GM23338 (cell line): ENCODE data around the gene MEF2A. TPM values are rescaled to one million over a fixed set of nuclear protein-coding genes. Genes with fewer than 3 reads are reported as not detected.

ENCODE experiments used
- ATAC-seq: fragments of 200-7000 bp; cut with Tn5 transposase; 3 replicates; pipeline ENCODE4 v1.9.1; 2020
- DNase-seq: peaks from one replicate; pipeline ENCODE4 v3.0.0-alpha.2; 2015; ENCODE audit warnings: low spot score
- H2AFZ ChIP-seq: fragments of 200-600 bp; sonication (generic); 2 replicates; pipeline ENCODE4 v1.8.0; 2016; ENCODE audit warnings: antibody characterized with exemption, mild to moderate bottlenecking, moderate library complexity
- H3F3A ChIP-seq: fragments of 200-600 bp; sonication (generic); replicated peaks from 2 replicates; pipeline ENCODE4 v1.8.0; 2017; ENCODE audit warnings: antibody characterized with exemption, mixed run types, low read depth
- H3K27ac ChIP-seq: fragments of 200-600 bp; sonication (generic); 2 replicates; pipeline ENCODE4 v1.6.1; 2016; ENCODE audit warnings: low read depth
- H3K27me3 ChIP-seq: fragments of 200-600 bp; sonication (generic); 2 replicates; pipeline ENCODE4 v1.8.0; 2016; ENCODE audit warnings: mild to moderate bottlenecking, mixed run types, moderate library complexity; ENCODE audit not compliant: insufficient read depth
- H3K36me3 ChIP-seq: fragments of 200-600 bp; sonication (generic); 2 replicates; pipeline ENCODE4 v1.8.0; 2016; ENCODE audit warnings: mild to moderate bottlenecking; ENCODE audit not compliant: insufficient read depth
- H3K4me1 ChIP-seq: fragments of 200-600 bp; sonication (generic); 2 replicates; pipeline ENCODE4 v1.8.0; 2016; ENCODE audit warnings: mild to moderate bottlenecking, moderate library complexity; ENCODE audit not compliant: insufficient read depth
- H3K4me2 ChIP-seq: fragments of 200-600 bp; sonication (generic); 2 replicates; pipeline ENCODE4 v1.7.1; 2017; ENCODE audit warnings: mixed run types
- H3K4me3 ChIP-seq: fragments of 200-600 bp; sonication (generic); 2 replicates; pipeline ENCODE4 v1.6.1; 2016; ENCODE audit warnings: mixed run types
- H3K79me2 ChIP-seq: fragments of 200-600 bp; sonication (generic); replicated peaks from 2 replicates; pipeline ENCODE4 v1.8.0; 2017; ENCODE audit warnings: mild to moderate bottlenecking; ENCODE audit not compliant: insufficient read depth
- H3K9me2 ChIP-seq: fragments of 200-600 bp; sonication (generic); 2 replicates; pipeline ENCODE4 v1.8.0; 2017; ENCODE audit not compliant: insufficient read depth
- H4K20me1 ChIP-seq: fragments of 200-600 bp; sonication (generic); replicated peaks from 2 replicates; pipeline ENCODE4 v1.8.0; 2017; ENCODE audit warnings: mild to moderate bottlenecking; ENCODE audit not compliant: insufficient read depth
- H3K27ac Mint-ChIP-seq: 2 replicates; pipeline ENCODE4 v1.8.0; 2020; ENCODE audit warnings: inconsistent platforms, mild to moderate bottlenecking, moderate library complexity, mixed read lengths
- H3K27me3 Mint-ChIP-seq: 3 replicates; pipeline ENCODE4 v1.8.0; 2022; ENCODE audit warnings: low read depth, mild to moderate bottlenecking, moderate library complexity, mixed read lengths, inconsistent platforms; ENCODE audit not compliant: insufficient read depth, poor library complexity
- H3K36me3 Mint-ChIP-seq: 3 replicates; pipeline ENCODE4 v1.8.0; 2021; ENCODE audit warnings: low read depth, mild to moderate bottlenecking, inconsistent platforms, moderate library complexity, mixed read lengths
- H3K4me1 Mint-ChIP-seq: 3 replicates; pipeline ENCODE4 v1.8.0; 2020; ENCODE audit warnings: mild to moderate bottlenecking, inconsistent platforms, mixed read lengths
- H3K4me3 Mint-ChIP-seq: 3 replicates; pipeline ENCODE4 v1.8.0; 2021; ENCODE audit warnings: moderate library complexity, mild to moderate bottlenecking, inconsistent platforms, mixed read lengths
- H3K9me3 Mint-ChIP-seq: 3 replicates; pipeline ENCODE4 v1.8.0; 2020; ENCODE audit warnings: moderate library complexity, mild to moderate bottlenecking, inconsistent platforms, mixed read lengths
- CREB1 ChIP-seq: fragments of 250-450 bp; sonication (Bioruptor Pico); IDR thresholded peaks from 2 replicates; pipeline ENCODE4 v1.5.0; 2020; ENCODE audit warnings: low read depth, mild to moderate bottlenecking, moderate library complexity
- EZH2 ChIP-seq: fragments of 200-600 bp; sonication (generic); IDR thresholded peaks from one replicate; pipeline ENCODE4 v1.8.0; 2017; ENCODE audit warnings: antibody characterized with exemption, mild to moderate bottlenecking, low read depth; ENCODE audit not compliant: unreplicated experiment
- EZH2phosphoT487 ChIP-seq: fragments of 200-600 bp; sonication (generic); IDR thresholded peaks from one replicate; pipeline ENCODE4 v1.8.1; 2018; ENCODE audit warnings: antibody characterized with exemption; ENCODE audit not compliant: unreplicated experiment
- JUNB ChIP-seq: IDR thresholded peaks from one replicate; pipeline ENCODE4 v1.6.1; 2016; ENCODE audit warnings: antibody characterized with exemption; ENCODE audit not compliant: unreplicated experiment
- NANOG ChIP-seq: IDR thresholded peaks from 2 replicates; pipeline ENCODE4 v1.6.1; 2016; ENCODE audit warnings: antibody characterized with exemption, borderline replicate concordance
- POLR2AphosphoS5 ChIP-seq: IDR thresholded peaks from 2 replicates; pipeline ENCODE4 v1.6.1; 2016; ENCODE audit warnings: antibody characterized with exemption, low read depth
- STAT1 ChIP-seq: IDR thresholded peaks from one replicate; pipeline ENCODE4 v1.6.1; 2016; ENCODE audit warnings: antibody characterized with exemption; ENCODE audit not compliant: unreplicated experiment
- ZNF114 ChIP-seq: fragments of 250-450 bp; sonication (Bioruptor Pico); IDR thresholded peaks from 2 replicates; pipeline ENCODE4 v1.5.0; 2020; ENCODE audit warnings: mild to moderate bottlenecking, moderate library complexity
- ZNF331 ChIP-seq: fragments of 250-450 bp; sonication (Bioruptor Pico); IDR thresholded peaks from 2 replicates; pipeline ENCODE4 v1.5.0; 2020; ENCODE audit warnings: low read depth, mild to moderate bottlenecking, moderate library complexity
- polyA plus RNA-seq: library from polyadenylated mRNA; unstranded; fragments of >200 nt; fragmentation: Nextera tagmentation; extraction: Ambion mirVana; gene quantifications from 2 replicates; pipeline ENCODE4 v1.2.1, GENCODE V29; 2016
- total RNA-seq: library from RNA; depleted of rRNA; stranded (reverse); fragments of >200 nt; shearing (Covaris generic); gene quantifications from 2 replicates; pipeline ENCODE4 v1.2.3, GENCODE V29; 2014
- TF ChIP-seq, protein P1 (sequence below), 2 experiments: fragments of 200-600 bp in 1 of 2; sonication (generic) in 1 of 2; conservative IDR thresholded peaks; 2 replicates each; pipeline versions ENCODE4 v1.5.1 to v1.6.1; 2016 to 2017; ENCODE audit warnings: antibody characterized with exemption in 2 of 2, low read depth in 2 of 2, mild to moderate bottlenecking in 2 of 2, moderate library complexity in 1 of 2
- TF ChIP-seq, protein P2 (sequence below): IDR thresholded peaks from one replicate; pipeline ENCODE4 v1.6.1; 2018; ENCODE audit warnings: antibody characterized with exemption; ENCODE audit not compliant: unreplicated experiment
- TF ChIP-seq, protein P3 (sequence below): fragments of 250-450 bp; sonication (Bioruptor Pico); IDR thresholded peaks from 2 replicates; pipeline ENCODE4 v1.5.0; 2020; ENCODE audit warnings: mild to moderate bottlenecking, moderate library complexity
- TF ChIP-seq, protein P4 (sequence below): IDR thresholded peaks from 2 replicates; pipeline ENCODE4 v1.6.1; 2016; ENCODE audit warnings: antibody characterized with exemption

MEF2A gene
- total and polyA plus RNA-seq, 2 experiments from 2014 or later = 20.3 to 42.3 TPM

DNA sequence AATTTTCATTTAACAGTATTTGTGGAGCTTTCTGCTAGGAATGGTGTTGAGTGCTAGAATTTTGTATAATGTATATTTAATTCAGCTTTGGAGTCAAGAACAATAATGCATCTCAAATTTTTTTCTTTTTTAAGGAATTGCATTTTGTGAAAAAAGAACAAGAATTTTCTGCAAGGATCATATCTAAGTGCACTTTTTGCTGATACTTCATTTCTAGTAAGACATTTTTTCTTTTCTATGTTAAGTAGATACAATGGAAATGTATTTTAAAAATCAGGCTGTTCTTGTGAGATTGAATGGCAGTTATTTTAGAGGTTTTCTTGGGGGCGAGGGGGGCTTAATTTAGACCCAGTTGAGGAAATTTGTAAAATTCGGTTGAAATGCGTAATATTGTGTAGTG is 32.5 kb downstream of the MEF2A start:
- TF ChIP-seq ZNF331 (CRISPR knock-in tag) = no peak
- TF ChIP-seq POLR2AphosphoS5 = no peak
- TF ChIP-seq STAT1 = no peak
- TF ChIP-seq, protein P1, sequence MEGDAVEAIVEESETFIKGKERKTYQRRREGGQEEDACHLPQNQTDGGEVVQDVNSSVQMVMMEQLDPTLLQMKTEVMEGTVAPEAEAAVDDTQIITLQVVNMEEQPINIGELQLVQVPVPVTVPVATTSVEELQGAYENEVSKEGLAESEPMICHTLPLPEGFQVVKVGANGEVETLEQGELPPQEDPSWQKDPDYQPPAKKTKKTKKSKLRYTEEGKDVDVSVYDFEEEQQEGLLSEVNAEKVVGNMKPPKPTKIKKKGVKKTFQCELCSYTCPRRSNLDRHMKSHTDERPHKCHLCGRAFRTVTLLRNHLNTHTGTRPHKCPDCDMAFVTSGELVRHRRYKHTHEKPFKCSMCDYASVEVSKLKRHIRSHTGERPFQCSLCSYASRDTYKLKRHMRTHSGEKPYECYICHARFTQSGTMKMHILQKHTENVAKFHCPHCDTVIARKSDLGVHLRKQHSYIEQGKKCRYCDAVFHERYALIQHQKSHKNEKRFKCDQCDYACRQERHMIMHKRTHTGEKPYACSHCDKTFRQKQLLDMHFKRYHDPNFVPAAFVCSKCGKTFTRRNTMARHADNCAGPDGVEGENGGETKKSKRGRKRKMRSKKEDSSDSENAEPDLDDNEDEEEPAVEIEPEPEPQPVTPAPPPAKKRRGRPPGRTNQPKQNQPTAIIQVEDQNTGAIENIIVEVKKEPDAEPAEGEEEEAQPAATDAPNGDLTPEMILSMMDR (conservative IDR thresholded peaks at IDR 0.05; ENCODE audit: low read depth in 2 of 2) = no peak
- TF ChIP-seq, protein P2, sequence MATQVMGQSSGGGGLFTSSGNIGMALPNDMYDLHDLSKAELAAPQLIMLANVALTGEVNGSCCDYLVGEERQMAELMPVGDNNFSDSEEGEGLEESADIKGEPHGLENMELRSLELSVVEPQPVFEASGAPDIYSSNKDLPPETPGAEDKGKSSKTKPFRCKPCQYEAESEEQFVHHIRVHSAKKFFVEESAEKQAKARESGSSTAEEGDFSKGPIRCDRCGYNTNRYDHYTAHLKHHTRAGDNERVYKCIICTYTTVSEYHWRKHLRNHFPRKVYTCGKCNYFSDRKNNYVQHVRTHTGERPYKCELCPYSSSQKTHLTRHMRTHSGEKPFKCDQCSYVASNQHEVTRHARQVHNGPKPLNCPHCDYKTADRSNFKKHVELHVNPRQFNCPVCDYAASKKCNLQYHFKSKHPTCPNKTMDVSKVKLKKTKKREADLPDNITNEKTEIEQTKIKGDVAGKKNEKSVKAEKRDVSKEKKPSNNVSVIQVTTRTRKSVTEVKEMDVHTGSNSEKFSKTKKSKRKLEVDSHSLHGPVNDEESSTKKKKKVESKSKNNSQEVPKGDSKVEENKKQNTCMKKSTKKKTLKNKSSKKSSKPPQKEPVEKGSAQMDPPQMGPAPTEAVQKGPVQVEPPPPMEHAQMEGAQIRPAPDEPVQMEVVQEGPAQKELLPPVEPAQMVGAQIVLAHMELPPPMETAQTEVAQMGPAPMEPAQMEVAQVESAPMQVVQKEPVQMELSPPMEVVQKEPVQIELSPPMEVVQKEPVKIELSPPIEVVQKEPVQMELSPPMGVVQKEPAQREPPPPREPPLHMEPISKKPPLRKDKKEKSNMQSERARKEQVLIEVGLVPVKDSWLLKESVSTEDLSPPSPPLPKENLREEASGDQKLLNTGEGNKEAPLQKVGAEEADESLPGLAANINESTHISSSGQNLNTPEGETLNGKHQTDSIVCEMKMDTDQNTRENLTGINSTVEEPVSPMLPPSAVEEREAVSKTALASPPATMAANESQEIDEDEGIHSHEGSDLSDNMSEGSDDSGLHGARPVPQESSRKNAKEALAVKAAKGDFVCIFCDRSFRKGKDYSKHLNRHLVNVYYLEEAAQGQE = no peak
- TF ChIP-seq JUNB = no peak
- no peak for TF ChIP-seq NANOG
- TF ChIP-seq, protein P3, sequence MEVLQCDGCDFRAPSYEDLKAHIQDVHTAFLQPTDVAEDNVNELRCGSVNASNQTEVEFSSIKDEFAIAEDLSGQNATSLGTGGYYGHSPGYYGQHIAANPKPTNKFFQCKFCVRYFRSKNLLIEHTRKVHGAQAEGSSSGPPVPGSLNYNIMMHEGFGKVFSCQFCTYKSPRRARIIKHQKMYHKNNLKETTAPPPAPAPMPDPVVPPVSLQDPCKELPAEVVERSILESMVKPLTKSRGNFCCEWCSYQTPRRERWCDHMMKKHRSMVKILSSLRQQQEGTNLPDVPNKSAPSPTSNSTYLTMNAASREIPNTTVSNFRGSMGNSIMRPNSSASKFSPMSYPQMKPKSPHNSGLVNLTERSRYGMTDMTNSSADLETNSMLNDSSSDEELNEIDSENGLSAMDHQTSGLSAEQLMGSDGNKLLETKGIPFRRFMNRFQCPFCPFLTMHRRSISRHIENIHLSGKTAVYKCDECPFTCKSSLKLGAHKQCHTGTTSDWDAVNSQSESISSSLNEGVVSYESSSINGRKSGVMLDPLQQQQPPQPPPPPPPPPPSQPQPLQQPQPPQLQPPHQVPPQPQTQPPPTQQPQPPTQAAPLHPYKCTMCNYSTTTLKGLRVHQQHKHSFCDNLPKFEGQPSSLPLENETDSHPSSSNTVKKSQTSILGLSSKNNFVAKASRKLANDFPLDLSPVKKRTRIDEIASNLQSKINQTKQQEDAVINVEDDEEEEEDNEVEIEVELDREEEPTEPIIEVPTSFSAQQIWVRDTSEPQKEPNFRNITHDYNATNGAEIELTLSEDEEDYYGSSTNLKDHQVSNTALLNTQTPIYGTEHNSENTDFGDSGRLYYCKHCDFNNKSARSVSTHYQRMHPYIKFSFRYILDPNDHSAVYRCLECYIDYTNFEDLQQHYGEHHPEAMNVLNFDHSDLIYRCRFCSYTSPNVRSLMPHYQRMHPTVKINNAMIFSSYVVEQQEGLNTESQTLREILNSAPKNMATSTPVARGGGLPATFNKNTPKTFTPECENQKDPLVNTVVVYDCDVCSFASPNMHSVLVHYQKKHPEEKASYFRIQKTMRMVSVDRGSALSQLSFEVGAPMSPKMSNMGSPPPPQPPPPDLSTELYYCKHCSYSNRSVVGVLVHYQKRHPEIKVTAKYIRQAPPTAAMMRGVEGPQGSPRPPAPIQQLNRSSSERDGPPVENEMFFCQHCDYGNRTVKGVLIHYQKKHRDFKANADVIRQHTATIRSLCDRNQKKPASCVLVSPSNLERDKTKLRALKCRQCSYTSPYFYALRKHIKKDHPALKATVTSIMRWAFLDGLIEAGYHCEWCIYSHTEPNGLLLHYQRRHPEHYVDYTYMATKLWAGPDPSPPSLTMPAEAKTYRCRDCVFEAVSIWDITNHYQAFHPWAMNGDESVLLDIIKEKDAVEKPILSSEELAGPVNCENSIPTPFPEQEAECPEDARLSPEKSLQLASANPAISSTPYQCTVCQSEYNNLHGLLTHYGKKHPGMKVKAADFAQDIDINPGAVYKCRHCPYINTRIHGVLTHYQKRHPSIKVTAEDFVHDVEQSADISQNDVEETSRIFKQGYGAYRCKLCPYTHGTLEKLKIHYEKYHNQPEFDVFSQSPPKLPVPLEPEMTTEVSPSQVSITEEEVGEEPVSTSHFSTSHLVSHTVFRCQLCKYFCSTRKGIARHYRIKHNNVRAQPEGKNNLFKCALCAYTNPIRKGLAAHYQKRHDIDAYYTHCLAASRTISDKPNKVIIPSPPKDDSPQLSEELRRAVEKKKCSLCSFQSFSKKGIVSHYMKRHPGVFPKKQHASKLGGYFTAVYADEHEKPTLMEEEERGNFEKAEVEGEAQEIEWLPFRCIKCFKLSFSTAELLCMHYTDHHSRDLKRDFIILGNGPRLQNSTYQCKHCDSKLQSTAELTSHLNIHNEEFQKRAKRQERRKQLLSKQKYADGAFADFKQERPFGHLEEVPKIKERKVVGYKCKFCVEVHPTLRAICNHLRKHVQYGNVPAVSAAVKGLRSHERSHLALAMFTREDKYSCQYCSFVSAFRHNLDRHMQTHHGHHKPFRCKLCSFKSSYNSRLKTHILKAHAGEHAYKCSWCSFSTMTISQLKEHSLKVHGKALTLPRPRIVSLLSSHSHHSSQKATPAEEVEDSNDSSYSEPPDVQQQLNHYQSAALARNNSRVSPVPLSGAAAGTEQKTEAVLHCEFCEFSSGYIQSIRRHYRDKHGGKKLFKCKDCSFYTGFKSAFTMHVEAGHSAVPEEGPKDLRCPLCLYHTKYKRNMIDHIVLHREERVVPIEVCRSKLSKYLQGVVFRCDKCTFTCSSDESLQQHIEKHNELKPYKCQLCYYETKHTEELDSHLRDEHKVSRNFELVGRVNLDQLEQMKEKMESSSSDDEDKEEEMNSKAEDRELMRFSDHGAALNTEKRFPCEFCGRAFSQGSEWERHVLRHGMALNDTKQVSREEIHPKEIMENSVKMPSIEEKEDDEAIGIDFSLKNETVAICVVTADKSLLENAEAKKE (CRISPR knock-in tag) = no peak
- TF ChIP-seq ZNF114 (CRISPR knock-in tag) = no peak
- no peak for TF ChIP-seq EZH2
- no peak for TF ChIP-seq CREB1
- TF ChIP-seq, protein P4, sequence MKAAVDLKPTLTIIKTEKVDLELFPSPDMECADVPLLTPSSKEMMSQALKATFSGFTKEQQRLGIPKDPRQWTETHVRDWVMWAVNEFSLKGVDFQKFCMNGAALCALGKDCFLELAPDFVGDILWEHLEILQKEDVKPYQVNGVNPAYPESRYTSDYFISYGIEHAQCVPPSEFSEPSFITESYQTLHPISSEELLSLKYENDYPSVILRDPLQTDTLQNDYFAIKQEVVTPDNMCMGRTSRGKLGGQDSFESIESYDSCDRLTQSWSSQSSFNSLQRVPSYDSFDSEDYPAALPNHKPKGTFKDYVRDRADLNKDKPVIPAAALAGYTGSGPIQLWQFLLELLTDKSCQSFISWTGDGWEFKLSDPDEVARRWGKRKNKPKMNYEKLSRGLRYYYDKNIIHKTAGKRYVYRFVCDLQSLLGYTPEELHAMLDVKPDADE = no peak
- TF ChIP-seq EZH2phosphoT487 = no peak
- H3K4me3 Mint-ChIP-seq = no peak overlapping the region
- peaks cover 97% of the 10 kb centered on the region for H3K79me2 ChIP-seq
- H3K4me1 Mint-ChIP-seq = peaks cover 16% of the 10 kb centered on the region
- no peak overlapping the region for H3K4me3 ChIP-seq
- 0 out of 2 replicates have a peak, but pooled peaks cover 5% of the 10 kb centered on the region for H3K4me1 ChIP-seq
- no peaks in the 10 kb centered on the region for H3F3A ChIP-seq
- H3K27me3 Mint-ChIP-seq = peaks cover 5% of the 10 kb centered on the region
- H3K36me3 Mint-ChIP-seq = peaks cover 38% of the 10 kb centered on the region
- DNase-seq (no peak), ATAC-seq (no peak)
- H3K27me3 ChIP-seq = no peaks in the 10 kb centered on the region
- H4K20me1 ChIP-seq = 0 out of 2 replicates have a peak, but pooled peaks cover 2% of the 10 kb centered on the region
- H3K27ac Mint-ChIP-seq = no peak overlapping the region
- no peak overlapping the region for H2AFZ ChIP-seq
- H3K9me2 ChIP-seq = no peaks in the 10 kb centered on the region
- H3K4me2 ChIP-seq = no peak overlapping the region
- peaks cover 9% of the 10 kb centered on the region for H3K9me3 Mint-ChIP-seq
- no peak overlapping the region for H3K27ac ChIP-seq
- H3K36me3 ChIP-seq = no peaks in the 10 kb centered on the region
